Right lobe of liver (tissue), 6 donors: Measurements from ENCODE around the gene MMP15. TPM values are rescaled to one million over a fixed set of nuclear protein-coding genes. Genes with fewer than 3 reads are reported as not detected.
"Not testable (repeated sequence)": the region's sequence is repeated elsewhere in the genome, so short reads cannot be mapped to it uniquely, and the experiment has no call there.

ENCODE experiments used
- ATAC-seq, 4 donors: fragments of 200-7000 bp; cut with Tn5 transposase; one replicate each; pipeline ENCODE4 v1.9.1; 2020; ENCODE audit warnings: mild to moderate bottlenecking in 4 of 4, moderate library complexity in 4 of 4
- DNase-seq, 3 donors: peaks; one replicate each; pipeline ENCODE4 v3.0.0-alpha.2; 2020
- H3K27ac ChIP-seq, 3 donors: fragments of 200-600 bp; one replicate each; pipeline ENCODE4 v1.8.0; 2022
- H3K27me3 ChIP-seq, 2 donors: fragments of 200-600 bp; one replicate each; pipeline ENCODE4 v1.8.0; 2022
- H3K36me3 ChIP-seq, 4 donors: fragments of 200-600 bp; sonication (generic) in 1 of 4; one replicate each; pipeline versions ENCODE4 v1.5.1 to v1.8.0; 2017 to 2022; ENCODE audit warnings: control low read depth in 1 of 4
- H3K4me1 ChIP-seq, 4 donors: fragments of 200-600 bp; sonication (generic) in 1 of 4; one replicate each; pipeline versions ENCODE4 v1.5.1 to v1.8.0; 2017 to 2022; ENCODE audit warnings: control low read depth in 1 of 4
- H3K4me3 ChIP-seq, 3 donors: fragments of 200-600 bp; one replicate each; pipeline ENCODE4 v1.8.0; 2022
- H3K9me3 ChIP-seq, 4 donors: fragments of 200-600 bp; sonication (generic) in 1 of 4; one replicate each; pipeline versions ENCODE4 v1.5.1 to v1.8.0; 2017 to 2022; ENCODE audit warnings: control low read depth in 1 of 4
- CTCF ChIP-seq, 4 donors: fragments of 200-600 bp in 3 of 4; fragments of 450-650 bp in 1 of 4; IDR thresholded peaks; one replicate each; pipeline versions ENCODE4 v1.5.1 to v1.8.0; 2016 to 2022; ENCODE audit warnings: antibody characterized with exemption in 4 of 4, mild to moderate bottlenecking in 2 of 4
- POLR2A ChIP-seq: fragments of 450-650 bp; IDR thresholded peaks from one replicate; pipeline ENCODE4 v1.6.1; 2017; ENCODE audit warnings: antibody characterized with exemption, mild to moderate bottlenecking
- WGBS: methylation state at CpG from one replicate; pipeline ENCODE4 v1.1.6; 2018; ENCODE audit warnings: low coverage, low lambda C conversion rate; ENCODE audit not compliant: insufficient coverage; ENCODE audit errors: missing lambda C conversion rate; 5-methylcytosine and 5-hydroxymethylcytosine counted together
- intact Hi-C, 2 donors: fragments of 100-400 bp; cut with DNase I; formaldehyde crosslinking; loops; one replicate each; pipeline versions ENCODE4 v1.11.2 to v1.14.1; 2022
- small RNA-seq, 2 experiments: library from RNA; depleted of rRNA; stranded (forward); fragments of <200 nt; gene quantifications; one replicate each; pipeline ENCODE3, GENCODE V24; 2016
- total RNA-seq, 6 experiments: library from RNA; depleted of rRNA in 2 of 6; stranded (reverse); fragments of >200 nt in 2 of 6; fragmentation: NEBNext Ultra II Directional in 3 of 6; extraction: Animal tissue kit (Norgen Biotek cat#: 25700) in 3 of 6; gene quantifications; one replicate each; pipeline versions ENCODE4 v1.1.0 to v1.2.4, GENCODE V29; 2016 to 2023
- donor health status: DM: no; HTN: yes; CAD: no.
- donor health status: DM: no; HTN: no; CAD: no.
- donor health status: DM: no; HTN: no; CAD: no.
- donor health status: DM: no; HTN: yes; CAD: no.
- donor health status: DM: no; HTN: yes; CAD: no.

The MMP15 gene
- total RNA-seq, 6 experiments from 2014 or later = 22.3 to 76.0 (median 35.2) TPM

- Histone ChIP-seq H3K9me3 (no peaks in the 10 kb centered on the region), H3K36me3 (no peaks in the 10 kb centered on the region), H3K27me3 (no peaks in the 10 kb centered on the region), H3K4me3 (no peak overlapping the region), H3K27ac (no peak overlapping the region), H3K4me1 (no peaks in the 10 kb centered on the region)
- TF ChIP-seq CTCF (IDR thresholded peaks at IDR 0.05) (no peak), POLR2A (no peak)
- DNase-seq (peak in 1 of 3 donors; percentile 48), ATAC-seq (peak in 3 of 4 donors; percentile 14 to 44 (median 42))
- 28% methylated on average over 2 of the region's 15 CpGs for WGBS
- intact Hi-C loops = no loop called here
Measured at GRCh38 chr16:58094791-58095574, 69.4 kb downstream of the MMP15 start.

GRCh38 chr16:58095575-58095960 is 70.0 kb downstream of the MMP15 start:
- DNase-seq, H3K27me3 ChIP-seq, ATAC-seq, H3K4me1 ChIP-seq, intact Hi-C loops, H3K9me3 ChIP-seq, H3K4me3 ChIP-seq, H3K27ac ChIP-seq, H3K36me3 ChIP-seq: not testable (repeated sequence)
- 59% methylated on average over 5 of the region's 6 CpGs for WGBS

- WGBS = 25% methylated on average over 1 of the region's 2 CpGs
- no peak overlapping the region for H3K4me3 ChIP-seq
- no peak for TF ChIP-seq POLR2A
- TF ChIP-seq CTCF (IDR thresholded peaks at IDR 0.05) = no peak
- no peaks in the 10 kb centered on the region for H3K4me1 ChIP-seq
- no peaks in the 10 kb centered on the region for H3K36me3 ChIP-seq
- H3K27me3 ChIP-seq = no peaks in the 10 kb centered on the region
- no peaks in the 10 kb centered on the region for H3K9me3 ChIP-seq
- DNase-seq (peak in 1 of 3 donors; percentile 12), ATAC-seq (no peak)
- intact Hi-C loops = no loop called here
- no peak overlapping the region for H3K27ac ChIP-seq
Measured at GRCh38 chr16:58096249-58096648, 70.7 kb downstream of the MMP15 start.

Small RNA genes lying within 50 kb of the gene (small RNA-seq; reads per million reads assigned to genes)
- gene RF00019 = 0 reads per million in 2 experiments

Other genes with a start within 250 kb of the MMP15 start
- 10 to 100 TPM; 20.3 to 88.9 (median 46.4) TPM for gene KIFC3, start 223.3 kb upstream of the MMP15 start, total RNA-seq
- gene CNGB1, start 54.6 kb upstream of the MMP15 start, total RNA-seq = not detected
- 1 to 10 TPM; 2.5 to 4.9 (median 3.4) TPM for gene ZNF319, start 25.1 kb upstream of the MMP15 start, total RNA-seq
- gene USB1, start 24.3 kb upstream of the MMP15 start, total RNA-seq = 10 to 100 TPM; 20.6 to 63.3 (median 25.9) TPM
- gene CFAP20, start 103.6 kb downstream of the MMP15 start, total RNA-seq = 10 to 100 TPM in 5 of 6 experiments, 1 to 10 TPM in 1; 7.8 to 38.7 (median 18.1) TPM
- 10 to 100 TPM; 24.4 to 29.5 (median 26.8) TPM for gene CSNK2A2, start 172.4 kb downstream of the MMP15 start, total RNA-seq